Activated CD4-positive, alpha-beta T cell treated with anti-CD3 and anti-CD28 coated beads, Interleukin-2, amount 50 U/mL, for 24 hours (primary cell): ENCODE data around the gene HAPLN3.

Source experiments
- DNase-seq, 2 donors: peaks; one replicate each; pipeline ENCODE4 v3.0.0-alpha.2; 2020; ENCODE audit warnings: low read depth in 1 of 2, low spot score in 1 of 2

The HAPLN3 gene

DNA sequence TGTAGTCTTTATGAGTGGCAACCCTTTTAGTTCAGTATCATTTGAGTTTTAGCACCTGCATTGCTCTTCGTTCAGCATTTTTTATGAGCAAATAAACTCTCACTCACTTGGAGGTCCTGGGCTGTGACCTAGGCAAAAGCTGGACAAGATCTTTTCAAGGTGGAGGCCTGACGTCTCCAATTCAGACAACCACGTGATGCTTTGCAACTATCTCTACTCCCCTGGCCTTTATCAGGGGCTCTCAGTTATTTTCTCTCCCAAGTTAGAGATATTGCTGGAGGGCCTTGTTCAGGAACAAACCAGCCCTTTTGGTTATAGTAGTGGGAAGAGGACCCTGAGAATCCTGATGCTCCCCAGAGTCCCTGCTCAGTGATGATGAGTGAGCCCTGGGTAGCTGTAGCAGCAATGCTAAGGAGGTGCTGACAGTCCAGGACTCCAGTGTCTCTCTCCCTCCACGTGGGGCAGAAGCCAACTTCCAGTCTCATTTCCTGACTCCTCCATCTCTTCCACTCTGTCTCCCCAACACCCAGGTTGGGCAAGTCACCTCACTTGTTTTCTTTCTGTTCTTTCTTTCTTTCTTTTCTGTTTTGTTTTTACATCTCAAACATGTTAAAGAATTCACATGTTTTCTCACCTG, 30.4 kb downstream of the HAPLN3 start:
- DNase-seq, result no peak

DNA sequence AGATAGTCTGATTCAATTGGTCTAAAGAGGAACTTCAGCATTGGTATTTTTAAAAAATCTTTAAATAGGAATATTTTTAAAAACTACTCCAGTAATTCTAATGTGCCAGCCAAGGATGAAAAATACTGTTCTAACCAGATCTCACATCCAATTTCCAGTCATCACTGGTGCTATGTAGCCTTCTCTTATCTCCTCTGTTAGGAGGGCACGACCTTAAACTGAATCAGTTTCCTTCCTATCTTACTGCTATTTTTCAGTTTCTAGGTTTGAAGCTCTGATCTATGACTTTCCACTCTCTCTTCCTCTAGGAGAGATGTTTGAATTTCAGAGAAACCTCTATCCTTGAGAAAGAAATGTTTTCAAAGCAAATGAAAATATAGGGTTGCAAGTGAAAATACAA, 31.9 kb downstream of the HAPLN3 start:
- DNase-seq, result no peak

DNA sequence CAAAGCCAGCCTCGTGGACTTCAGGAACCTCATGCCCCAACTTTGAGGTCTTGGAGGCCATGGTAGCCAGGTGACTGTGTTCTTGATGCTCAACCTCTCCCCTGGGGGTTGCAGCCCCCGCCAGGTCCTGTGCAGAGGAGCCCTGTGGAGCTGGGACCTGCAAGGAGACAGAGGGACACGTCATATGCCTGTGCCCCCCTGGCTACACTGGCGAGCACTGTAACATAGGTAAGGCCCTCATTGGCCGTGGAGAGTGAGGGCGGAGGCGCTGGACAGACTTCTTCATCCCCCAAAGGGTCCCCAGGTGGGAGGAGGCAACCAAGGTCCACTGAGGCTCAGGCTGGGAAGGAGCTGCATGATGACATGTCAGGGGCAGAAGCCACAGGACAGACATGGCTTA, 35.1 kb downstream of the HAPLN3 start:
- DNase-seq, result no peak

DNA sequence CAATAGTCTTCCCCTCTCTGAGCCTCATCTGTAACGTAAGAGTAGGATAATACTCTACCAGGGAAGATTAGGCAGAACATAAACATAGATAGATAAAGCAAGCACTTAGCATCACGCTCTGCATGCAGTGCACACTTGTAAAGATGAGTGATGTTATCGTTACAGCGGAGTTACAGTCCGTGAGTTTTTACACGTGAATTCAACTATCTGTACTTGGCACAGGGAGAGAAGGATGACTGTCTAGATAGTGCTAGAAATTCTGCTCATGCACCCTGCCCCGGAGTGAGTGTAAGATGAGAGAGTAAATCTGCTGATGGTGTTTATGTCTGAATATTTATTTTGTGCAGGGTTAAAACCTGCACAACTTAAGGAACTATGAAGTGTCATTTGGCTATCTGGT, 35.8 kb downstream of the HAPLN3 start:
- no peak for DNase-seq

DNA sequence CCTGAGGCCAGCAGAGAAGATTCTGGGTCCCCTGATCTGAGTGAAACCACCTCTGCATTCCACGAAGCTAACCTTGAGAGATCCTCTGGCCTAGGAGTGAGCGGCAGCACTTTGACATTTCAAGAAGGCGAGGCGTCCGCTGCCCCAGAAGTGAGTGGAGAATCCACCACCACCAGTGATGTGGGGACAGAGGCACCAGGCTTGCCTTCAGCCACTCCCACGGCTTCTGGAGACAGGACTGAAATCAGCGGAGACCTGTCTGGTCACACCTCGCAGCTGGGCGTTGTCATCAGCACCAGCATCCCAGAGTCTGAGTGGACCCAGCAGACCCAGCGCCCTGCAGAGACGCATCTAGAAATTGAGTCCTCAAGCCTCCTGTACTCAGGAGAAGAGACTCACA, 36.4 kb downstream of the HAPLN3 start:
- DNase-seq, result no peak

DNA sequence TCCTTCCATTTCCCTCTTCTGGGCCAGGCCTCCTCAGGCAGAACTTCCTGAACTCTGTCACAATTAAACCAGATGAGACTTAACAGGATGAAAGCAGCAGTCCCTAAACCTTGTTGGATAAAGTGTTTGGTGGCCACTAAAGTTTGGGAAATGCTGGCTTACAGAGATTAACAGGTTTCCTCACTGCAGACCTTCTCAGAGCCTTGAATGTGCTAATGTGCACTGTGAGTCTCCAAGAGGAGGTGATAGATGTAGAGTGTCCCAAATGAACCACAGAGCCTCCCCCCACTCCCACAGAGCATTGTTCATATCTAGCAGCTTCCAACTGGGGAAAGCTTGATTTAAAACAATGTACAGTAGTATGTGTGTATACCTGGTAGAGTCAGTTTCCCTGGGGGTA, 42.9 kb downstream of the HAPLN3 start:
- no peak for DNase-seq

DNA sequence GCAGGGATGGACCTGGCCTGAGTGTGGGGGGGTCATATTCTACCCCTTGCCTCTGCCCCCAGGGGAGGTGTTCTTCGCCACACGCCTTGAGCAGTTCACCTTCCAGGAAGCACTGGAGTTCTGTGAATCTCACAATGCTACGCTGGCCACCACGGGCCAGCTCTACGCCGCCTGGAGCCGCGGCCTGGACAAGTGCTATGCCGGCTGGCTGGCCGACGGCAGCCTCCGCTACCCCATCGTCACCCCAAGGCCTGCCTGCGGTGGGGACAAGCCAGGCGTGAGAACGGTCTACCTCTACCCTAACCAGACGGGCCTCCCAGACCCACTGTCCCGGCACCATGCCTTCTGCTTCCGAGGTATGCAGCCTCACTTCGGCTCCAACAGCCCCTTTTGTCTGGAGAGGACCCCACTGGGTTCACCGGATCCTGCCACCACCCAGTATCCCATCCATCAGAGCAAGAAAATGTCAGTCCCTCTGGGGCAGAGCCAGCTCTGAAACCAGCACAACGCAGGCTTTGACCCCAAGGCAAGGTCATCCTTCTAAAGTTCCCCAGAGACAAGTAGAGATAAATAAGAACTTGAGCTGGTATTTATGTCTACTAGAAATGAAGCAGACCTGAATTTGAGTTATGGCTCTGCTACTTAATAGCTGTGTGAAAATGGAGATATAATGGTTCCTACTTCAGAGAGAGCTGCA, 45.8 kb downstream of the HAPLN3 start:
- no peak for DNase-seq

DNA sequence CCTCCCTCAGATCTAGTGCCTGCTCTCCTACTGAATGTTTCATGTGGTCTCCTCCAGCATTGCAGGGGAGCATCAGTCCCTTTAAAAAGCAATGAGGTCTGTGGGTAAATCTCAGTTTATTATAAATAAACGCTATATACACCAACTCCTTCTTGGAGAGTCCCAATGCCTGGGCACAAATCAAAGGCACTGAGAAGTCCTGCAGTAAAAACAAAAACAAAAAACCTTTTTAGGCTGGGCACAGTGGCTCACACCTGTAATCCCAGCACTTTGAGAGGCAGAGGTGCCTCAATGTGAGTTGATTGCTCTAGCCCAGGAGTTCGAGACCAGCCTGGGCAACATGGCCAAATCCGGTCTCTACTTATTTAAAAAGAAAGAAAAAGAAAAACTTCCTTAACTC, 47.1 kb downstream of the HAPLN3 start:
- no peak for DNase-seq

DNA sequence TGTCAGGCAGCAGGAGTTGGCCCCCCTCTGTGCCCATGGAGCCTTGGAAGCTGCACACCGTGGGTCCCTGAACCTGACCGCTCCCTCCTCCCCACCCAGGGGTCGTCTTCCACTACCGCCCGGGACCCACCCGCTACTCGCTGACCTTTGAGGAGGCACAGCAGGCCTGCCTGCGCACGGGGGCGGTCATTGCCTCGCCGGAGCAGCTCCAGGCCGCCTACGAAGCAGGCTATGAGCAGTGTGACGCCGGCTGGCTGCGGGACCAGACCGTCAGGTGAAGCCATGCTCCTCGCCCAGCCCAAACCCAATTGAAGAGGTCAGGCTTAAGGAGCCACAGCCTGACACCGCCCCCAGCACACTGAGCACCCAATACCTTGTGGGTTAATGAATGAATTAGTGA, 48.2 kb downstream of the HAPLN3 start:
- DNase-seq, result no peak

DNA sequence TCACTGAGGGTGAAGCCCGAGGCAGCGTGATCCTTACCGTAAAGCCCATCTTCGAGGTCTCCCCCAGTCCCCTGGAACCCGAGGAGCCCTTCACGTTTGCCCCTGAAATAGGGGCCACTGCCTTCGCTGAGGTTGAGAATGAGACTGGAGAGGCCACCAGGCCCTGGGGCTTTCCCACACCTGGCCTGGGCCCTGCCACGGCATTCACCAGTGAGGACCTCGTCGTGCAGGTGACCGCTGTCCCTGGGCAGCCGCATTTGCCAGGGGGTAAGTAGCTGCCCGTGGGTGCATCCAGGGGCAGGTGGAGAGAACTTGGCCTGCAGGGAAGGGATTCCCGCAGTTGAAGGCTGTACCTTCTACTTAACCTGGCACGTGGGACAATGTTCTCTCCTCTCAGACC, 49.7 kb downstream of the HAPLN3 start:
- DNase-seq, result no peak

DNA sequence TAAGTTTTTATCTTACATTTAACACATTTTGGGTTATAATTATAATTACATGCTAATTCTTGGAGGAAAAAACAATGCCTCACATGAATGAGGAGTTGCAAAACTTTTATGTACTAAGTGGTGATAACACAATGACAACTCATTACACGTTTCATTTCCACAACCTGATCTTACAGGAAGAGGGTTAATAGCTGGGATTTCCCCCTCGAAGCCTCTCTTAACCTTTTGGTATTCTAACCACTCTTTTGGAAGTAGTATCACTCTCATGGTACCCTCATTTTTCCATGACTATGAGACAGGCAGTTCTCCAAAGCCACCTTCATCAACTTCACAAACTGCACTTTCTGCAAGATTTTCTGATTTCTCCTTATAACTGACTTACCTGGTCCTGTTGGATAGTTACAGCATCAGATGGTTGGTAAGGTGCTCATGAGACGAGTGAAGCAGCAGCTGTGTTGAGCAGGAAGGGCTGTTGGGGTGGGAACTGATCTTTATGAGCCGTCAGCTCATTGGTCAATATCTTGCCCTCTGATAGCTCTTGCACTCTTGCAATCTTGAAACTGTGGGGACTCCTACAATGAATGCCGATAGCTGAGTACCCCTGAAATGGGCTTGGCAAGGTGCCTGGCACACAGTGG, 50.5 kb downstream of the HAPLN3 start:
- no peak for DNase-seq

DNA sequence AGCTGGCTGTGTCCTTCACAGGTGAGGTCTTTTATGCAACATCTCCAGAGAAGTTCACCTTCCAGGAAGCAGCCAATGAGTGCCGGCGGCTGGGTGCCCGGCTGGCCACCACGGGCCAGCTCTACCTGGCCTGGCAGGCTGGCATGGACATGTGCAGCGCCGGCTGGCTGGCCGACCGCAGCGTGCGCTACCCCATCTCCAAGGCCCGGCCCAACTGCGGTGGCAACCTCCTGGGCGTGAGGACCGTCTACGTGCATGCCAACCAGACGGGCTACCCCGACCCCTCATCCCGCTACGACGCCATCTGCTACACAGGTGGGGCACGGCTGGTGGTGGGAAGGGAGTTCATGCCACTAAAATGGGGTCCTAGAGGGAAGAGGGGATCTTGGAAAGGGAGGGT, 52.0 kb downstream of the HAPLN3 start:
- DNase-seq, result no peak

DNA sequence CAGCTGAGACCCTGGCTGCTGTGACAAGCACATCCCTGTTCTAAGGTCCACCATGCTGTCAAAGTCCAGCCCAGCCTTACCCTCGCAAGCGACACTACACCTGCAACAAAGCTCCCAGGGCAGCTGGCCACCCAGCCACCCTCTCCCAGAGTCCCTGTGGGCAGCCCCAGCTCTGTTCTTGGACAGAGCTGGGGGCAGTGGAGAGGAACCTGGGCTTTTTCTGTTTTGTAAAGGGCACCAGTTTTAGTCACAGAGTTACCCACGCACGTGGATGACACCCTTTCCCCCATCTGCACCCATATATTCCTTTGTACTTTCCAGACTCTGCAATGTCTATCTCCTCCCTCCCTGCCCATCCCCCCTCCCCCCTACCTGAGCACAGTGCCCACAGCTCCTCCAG, 53.2 kb downstream of the HAPLN3 start:
- DNase-seq, result no peak

DNA sequence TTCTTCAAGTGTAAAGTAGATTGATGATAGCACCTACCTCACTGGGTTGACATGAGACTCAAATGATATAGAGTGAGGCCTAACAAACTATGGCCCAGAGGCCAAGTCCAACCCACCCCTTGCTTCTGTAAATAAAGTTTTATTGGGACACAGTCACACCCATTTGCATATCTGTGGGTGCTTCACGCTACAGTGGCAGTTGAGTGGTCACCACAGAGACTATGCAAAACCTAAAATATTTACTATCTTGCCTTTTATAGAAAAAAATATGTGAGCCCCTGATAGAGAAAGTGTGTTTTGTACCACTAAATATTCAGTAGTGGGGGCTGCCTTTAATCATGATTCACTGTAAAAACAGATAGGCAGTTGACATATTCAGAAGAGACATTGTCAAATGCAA, 54.1 kb downstream of the HAPLN3 start:
- no peak for DNase-seq

DNA sequence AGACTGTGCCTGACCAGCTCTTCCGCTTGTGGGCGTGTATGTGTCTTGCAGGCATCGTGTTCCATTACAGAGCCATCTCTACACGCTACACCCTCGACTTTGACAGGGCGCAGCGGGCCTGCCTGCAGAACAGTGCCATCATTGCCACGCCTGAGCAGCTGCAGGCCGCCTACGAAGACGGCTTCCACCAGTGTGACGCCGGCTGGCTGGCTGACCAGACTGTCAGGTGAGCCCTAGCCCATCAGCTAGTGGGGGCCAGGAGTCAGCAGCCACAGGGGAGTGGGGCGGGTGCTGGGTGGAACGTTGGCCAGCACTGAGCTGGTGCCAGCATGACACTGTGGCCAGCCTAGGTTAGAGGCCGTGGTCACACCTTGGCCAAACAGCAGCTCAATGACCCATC, 55.4 kb downstream of the HAPLN3 start:
- DNase-seq, result no peak

DNA sequence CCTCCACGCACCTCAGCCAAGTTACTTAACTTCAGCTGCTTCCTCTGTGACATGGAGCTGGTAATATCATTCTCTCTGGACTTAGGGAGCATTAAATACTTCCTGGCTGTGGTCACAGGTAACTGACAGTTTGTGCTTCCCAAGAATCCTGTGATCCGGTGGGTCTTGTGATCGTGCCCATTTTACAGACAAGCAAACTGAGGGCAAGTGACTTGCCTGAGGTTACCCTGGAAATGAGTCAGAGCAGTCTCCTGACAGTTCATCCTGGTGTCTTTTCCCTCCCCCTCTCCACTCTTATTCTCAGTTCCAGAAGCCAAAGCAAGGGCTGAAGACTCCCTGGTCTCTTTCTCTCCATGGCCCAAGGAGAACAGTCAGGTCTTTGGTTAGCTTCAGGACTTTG, 56.2 kb downstream of the HAPLN3 start:
- no peak for DNase-seq

DNA sequence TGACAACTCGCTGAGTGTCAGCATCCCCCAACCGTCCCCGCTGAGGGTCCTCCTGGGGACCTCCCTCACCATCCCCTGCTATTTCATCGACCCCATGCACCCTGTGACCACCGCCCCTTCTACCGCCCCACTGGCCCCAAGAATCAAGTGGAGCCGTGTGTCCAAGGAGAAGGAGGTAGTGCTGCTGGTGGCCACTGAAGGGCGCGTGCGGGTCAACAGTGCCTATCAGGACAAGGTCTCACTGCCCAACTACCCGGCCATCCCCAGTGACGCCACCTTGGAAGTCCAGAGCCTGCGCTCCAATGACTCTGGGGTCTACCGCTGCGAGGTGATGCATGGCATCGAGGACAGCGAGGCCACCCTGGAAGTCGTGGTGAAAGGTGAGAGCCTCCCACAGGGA, 56.7 kb downstream of the HAPLN3 start:
- DNase-seq, result no peak

DNA sequence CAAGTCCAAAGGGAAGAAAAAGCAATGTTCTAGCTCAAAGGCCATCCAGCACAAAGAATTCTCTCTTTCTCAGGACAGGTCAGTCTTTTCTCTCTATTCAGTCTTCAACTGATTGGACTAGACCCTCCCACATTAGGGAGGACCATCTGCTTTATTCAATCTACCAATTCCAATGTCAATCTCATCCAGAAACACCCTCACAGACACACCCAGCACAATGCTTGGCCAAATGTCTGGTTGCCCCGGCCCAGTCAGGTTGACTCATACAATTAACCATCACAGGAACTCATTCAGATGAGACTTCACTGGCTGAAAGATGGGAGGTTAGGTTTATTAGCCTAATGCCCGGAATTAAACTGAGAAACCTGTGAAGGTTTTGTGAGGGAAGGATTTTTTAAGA, 59.7 kb downstream of the HAPLN3 start:
- DNase-seq, result no peak

DNA sequence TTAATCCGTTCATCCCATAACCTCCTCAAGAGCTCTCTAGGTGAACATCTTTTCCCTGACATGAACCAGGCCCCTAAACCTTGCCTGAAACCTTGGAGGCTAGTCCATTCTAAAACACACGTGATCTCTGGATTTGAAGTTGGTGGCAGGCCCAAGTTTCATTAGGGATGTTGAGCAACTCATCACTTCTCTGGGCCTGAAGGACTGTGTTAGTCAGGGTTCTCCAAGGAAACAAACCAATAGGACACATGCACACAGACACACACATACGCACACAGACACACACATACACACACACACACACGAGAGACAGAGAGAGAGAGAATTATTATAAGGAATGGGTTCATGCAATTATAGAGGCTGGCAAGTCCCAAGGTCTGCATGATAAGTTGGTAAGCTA, 60.2 kb downstream of the HAPLN3 start:
- DNase-seq, result no peak

DNA sequence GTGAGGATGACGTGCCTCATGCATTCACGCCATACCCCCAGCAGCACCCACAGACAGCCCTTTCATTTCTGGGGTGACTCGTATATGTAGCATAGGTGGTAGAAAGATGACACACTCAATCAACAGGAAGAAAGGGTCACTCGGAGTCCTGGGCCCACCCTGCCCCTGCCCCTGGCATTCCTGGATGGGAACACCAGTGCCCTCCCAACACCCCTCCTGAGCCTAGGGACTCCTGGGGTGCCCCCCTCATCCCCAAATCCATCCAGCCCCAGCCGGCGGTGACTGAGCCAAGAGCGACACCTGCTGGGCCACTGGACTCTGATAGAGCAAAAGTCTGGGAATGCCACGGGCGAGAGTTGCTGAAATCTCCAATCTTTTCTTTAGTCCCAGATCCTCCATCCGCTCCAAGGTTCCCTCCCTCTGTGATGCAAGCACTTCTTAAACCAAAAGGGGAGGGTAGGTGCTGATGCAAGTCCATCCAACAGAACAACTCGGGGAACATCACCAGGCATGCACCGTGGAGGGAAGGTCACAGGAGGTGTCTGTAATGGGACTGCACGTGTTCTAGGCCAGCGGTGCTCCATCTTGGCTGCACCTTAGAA, 61.0 kb downstream of the HAPLN3 start:
- DNase-seq, result no peak

DNA sequence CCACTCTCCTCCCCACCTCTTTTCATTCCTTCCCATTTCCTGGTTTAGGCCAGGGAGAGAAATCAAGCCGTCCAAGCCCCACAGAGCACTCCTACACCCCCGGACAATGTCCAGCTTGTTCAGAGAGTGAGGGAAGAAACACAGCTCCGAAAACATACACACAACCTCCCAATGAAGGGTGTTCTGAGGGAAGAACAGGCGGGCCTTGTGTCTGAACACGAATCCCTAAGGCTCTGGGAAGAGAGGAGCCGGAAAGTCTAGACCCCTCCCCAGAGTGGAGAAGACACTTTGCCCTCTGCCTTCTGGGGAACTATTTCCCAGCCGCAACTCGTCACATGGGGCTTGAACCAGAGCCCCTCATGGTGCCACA, 61.6 kb downstream of the HAPLN3 start:
- DNase-seq, result no peak
